Placental epithelial cell (primary cell): ENCODE measurements around the gene C1QL1. TPM values are rescaled to one million over a fixed set of nuclear protein-coding genes. Genes with fewer than 3 reads are reported as not detected.

Experiments
- small RNA-seq: library from RNA; depleted of rRNA; stranded (forward); fragments of <200 nt; gene quantifications from one replicate; pipeline ENCODE3, GENCODE V24; 2012
- total RNA-seq: library from RNA; depleted of rRNA; stranded (reverse); fragments of >200 nt; gene quantifications from 2 replicates; pipeline ENCODE4 v1.2.3, GENCODE V29; 2012

C1QL1 gene
- total RNA-seq: 0.39 and 0.65 TPM in 2 replicates

DNA sequence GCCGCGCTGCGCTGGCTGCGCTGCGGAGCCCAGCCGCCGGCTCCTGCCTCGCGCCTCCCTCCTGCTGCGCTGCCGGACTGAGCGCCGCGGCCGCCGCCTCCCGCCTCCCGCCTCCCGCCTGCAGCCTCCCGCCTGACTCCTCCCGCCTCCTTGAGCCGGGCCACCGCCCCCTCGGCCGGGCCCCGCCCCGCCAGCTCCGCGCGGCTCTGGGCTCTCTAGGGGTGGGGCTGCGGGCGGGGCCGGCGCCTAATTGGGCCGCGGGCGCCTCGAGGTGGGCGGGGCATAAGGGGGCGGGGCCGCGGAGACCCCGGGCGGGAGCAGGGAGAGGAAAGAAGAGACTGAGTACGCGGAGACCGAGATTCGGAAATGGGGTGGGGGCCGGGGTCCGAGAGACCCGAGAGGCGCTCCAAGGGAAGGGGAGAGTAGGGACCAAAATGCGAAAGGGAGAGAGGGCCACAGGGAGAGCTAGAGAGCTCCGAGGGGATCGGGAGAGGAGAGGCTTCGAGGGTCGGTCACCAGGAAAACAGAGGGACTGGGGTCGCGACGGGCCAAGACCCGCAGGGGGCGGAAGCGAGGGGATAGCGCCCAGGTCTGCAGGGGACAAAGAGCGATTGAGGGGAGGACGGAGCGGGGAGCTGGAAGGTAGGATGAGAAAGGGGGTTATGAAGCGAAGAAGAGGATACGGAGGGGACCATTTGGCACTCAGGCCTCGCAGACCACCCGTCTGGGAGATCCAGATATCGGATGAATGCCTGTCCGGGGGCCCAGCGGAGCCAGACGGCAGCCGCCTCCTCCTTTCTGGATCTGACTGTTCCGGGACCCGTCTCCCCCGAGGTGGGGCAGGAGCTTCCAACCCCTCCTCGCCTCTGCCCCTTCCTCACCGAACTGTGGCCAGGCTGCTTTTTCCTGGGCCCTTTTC is at the start of gene C1QL1:
C1QL1 (minus strand) TSS at position 79 of the 919 bp plus-strand sequence. CDS start 255 bp downstream, outside the sequence.

DNA sequence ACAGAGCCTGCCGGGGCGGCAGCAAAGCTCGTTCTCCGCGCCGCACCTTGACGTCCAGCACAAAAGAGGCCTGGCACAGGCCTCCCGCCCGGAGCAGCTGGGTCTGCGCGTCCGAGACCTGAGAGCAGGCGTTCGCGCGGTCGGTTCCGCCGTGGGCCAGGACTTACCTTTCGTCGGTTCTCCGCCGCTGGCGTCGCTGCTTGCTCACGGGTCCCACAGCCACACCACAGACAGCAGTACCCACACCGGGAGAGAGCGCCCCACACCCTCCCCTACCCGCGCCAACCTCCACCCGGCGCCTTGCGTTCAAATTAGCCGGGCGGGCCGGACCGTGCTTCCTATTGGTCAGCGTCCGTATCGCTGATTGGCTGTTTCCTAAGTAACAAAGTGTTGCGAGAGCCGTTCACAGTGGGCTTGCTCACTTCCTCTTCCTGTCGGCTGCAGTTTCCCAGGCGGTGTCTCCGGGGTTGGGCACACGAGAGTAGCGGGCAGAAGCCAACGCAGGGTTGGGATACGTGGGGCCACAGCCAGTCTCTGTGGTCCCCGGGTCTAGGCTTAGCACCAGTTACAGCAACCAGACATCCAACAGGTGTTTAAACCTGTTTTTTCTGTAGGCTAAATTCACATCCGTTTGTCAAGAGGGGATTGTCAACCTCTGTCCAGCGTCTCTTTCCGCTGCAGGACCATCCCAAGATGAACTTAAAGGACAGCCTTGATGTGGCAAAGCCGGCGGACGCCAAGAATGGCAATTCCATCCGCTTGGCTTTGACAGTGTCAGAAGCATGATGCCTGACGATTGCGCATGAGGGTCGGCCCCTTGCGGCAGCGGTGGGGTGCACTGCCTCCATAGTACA is 20.4 kb downstream of the C1QL1 start, which contains the start of gene KIF18B:
KIF18B (minus strand) TSS at position 313 of the 854 bp plus-strand sequence. CDS start 11,429 bp downstream, outside the sequence.

DNA sequence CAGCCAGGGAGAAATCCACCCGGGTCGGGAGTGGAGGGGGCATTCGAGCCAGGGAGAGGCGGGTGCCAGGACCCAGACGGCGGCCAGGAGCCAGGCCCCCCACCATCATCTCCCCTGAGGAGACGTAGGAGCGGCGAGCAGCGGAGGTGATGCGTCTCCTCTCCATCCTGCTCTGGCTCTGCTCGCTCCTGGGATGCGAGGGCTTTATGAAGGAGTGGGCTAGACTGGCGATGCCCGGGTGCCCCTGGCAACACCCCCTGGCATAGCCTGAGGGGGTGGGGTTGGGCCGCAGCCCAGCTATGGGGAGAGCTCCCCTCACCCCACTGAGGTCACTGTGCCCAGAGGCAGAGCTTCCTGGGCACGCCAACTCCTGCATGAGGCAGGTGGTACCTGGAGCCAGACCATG is 52.8 kb downstream of the C1QL1 start, which contains the start of gene GFAP:
GFAP (minus strand) TSS at position 180 of the 406 bp plus-strand sequence; CDS start at position 166, 14 bp downstream.

Small RNAs within 50 kb of the gene (small RNA-seq; reads per million reads assigned to genes)
- gene AC015936.2 (not detected), gene MIR6783 (1.5 reads per million, percentile 70 among the genes with 10 or more reads in this experiment)

Other genes with a start within 250 kb of the C1QL1 start
- 2.6 and 6.3 TPM in 2 replicates for gene ADAM11, start 209.3 kb downstream of the C1QL1 start, total RNA-seq
- 9.3 and 10.6 TPM in 2 replicates for gene GJC1, start 138.0 kb downstream of the C1QL1 start, total RNA-seq
- not detected in 2 replicates for gene HIGD1B, start 120.4 kb downstream of the C1QL1 start, total RNA-seq
- 75.8 and 92.3 TPM in 2 replicates for gene EFTUD2, start 68.9 kb downstream of the C1QL1 start, total RNA-seq
- gene GFAP, start 52.8 kb downstream of the C1QL1 start, total RNA-seq: under 0.01 and 0.11 TPM in 2 replicates
- 1.7 and 2.4 TPM in 2 replicates for gene KIF18B, start 20.5 kb downstream of the C1QL1 start, total RNA-seq
- gene DCAKD, start 83.3 kb upstream of the C1QL1 start, total RNA-seq: 89.6 and 123 TPM in 2 replicates
- 61.6 and 71.8 TPM in 2 replicates for gene NMT1, start 93.0 kb upstream of the C1QL1 start, total RNA-seq
- 143 and 169 TPM in 2 replicates for gene PLCD3, start 164.2 kb upstream of the C1QL1 start, total RNA-seq
- 2.5 and 4.3 TPM in 2 replicates for gene ACBD4, start 167.4 kb upstream of the C1QL1 start, total RNA-seq
- gene HEXIM1, start 180.2 kb upstream of the C1QL1 start, total RNA-seq: 11.4 and 18.5 TPM in 2 replicates
- 5.9 and 11.0 TPM in 2 replicates for gene HEXIM2, start 193.6 kb upstream of the C1QL1 start, total RNA-seq